Activated T-cell treated with anti-CD3 and anti-CD28 coated beads, Interleukin-2, amount 50 U/mL, for 72 hours (primary cell): ENCODE measurements around the gene BAIAP3. TPM values are rescaled to one million over a fixed set of nuclear protein-coding genes. Genes with fewer than 3 reads are reported as not detected.

ENCODE experiments used
- ATAC-seq, 2 donors: fragments of 150-1000 bp; cut with Tn5 transposase; replicated peaks in 1 of 2; 2 replicates each; pipeline ENCODE4 v1.10.0; 2021; ENCODE audit warnings: moderate library complexity in 2 of 2, mild to moderate bottlenecking in 1 of 2
- DNase-seq, 2 donors: peaks; one replicate each; pipeline ENCODE4 v3.0.0; 2021 to 2022; ENCODE audit warnings: mixed read lengths in 1 of 2
- H3K27ac Mint-ChIP-seq: one replicate; pipeline ENCODE4 v1.8.0; 2022; ENCODE audit warnings: mild to moderate bottlenecking, moderate library complexity, mixed read lengths
- H3K27me3 Mint-ChIP-seq: one replicate; pipeline ENCODE4 v1.8.0; 2022; ENCODE audit warnings: low read depth, mixed read lengths
- H3K36me3 Mint-ChIP-seq, 2 donors: one replicate each; pipeline ENCODE4 v1.8.0; 2022; ENCODE audit warnings: mixed read lengths in 2 of 2, mild to moderate bottlenecking in 1 of 2; ENCODE audit not compliant: insufficient read depth in 2 of 2
- H3K4me1 Mint-ChIP-seq: one replicate; pipeline ENCODE4 v1.8.0; 2022; ENCODE audit warnings: low read depth, mixed read lengths
- H3K4me3 Mint-ChIP-seq, 2 donors: one replicate each; pipeline ENCODE4 v1.8.0; 2022; ENCODE audit warnings: mild to moderate bottlenecking in 2 of 2, mixed read lengths in 2 of 2, moderate library complexity in 2 of 2
- H3K9me3 Mint-ChIP-seq, 2 donors: one replicate each; pipeline ENCODE4 v1.8.0; 2022; ENCODE audit warnings: mixed read lengths in 2 of 2
- total RNA-seq, 2 donors: library from RNA; stranded (reverse); gene quantifications; one replicate each; pipeline ENCODE4 v1.2.3, GENCODE V29; 2022

The BAIAP3 gene
- total RNA-seq, 2 donors from 2014 or later: 0.26 to 1.1 TPM

GRCh38 chr16:1334739-1335138 is 1.3 kb downstream of the BAIAP3 start:
- H3K27me3 Mint-ChIP-seq: peaks cover 36% of the 10 kb centered on the region
- no peak overlapping the region for H3K27ac Mint-ChIP-seq
- no peak overlapping the region for H3K4me3 Mint-ChIP-seq
- ATAC-seq: no peak
- no peaks in the 10 kb centered on the region for H3K9me3 Mint-ChIP-seq
- H3K36me3 Mint-ChIP-seq: no peaks in the 10 kb centered on the region
- no peak for DNase-seq
- H3K4me1 Mint-ChIP-seq: peaks cover 22% of the 10 kb centered on the region

DNA sequence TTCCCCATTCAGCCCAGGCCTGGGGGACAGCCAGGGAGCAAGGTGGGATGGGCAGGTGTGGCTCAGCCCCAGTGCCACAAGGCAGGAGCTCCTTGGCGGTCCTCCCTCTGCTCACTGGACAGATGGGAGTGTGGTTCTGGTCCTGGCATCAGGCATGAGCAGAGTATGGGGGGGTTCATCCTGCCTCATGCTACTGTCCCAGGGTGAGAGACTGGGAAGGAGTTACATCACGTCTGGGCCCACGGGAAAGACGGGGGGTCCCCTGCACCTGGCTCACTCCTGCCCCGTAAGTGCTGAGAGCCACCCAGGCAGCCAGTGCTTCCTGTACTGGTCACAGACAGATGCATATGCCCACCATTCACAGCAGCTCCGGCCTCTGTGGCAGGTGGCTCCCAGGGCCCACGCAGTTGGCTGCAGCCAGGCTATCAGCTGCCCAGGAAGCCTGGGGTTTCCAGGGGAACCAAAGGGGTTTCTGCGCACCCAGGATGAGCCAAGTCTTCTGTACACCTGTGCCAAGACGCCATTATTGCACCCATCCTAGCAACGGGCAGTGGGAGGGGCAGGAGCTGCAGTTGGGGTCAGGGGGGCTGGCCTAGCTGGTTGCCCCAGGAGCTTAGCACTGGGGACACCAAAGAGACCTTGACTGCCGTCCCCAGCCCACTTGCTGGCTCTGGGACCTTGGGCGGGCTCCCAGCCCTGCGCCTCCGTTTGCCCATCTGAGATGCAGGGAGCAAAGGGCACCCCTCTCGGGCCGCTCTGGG is 1.9 kb downstream of the BAIAP3 start:
- no peaks in the 10 kb centered on the region for H3K36me3 Mint-ChIP-seq
- H3K27ac Mint-ChIP-seq: no peak overlapping the region
- ATAC-seq: no peak
- peaks cover 22% of the 10 kb centered on the region for H3K4me1 Mint-ChIP-seq
- H3K27me3 Mint-ChIP-seq: peaks cover 36% of the 10 kb centered on the region
- no peak overlapping the region for H3K4me3 Mint-ChIP-seq
- no peaks in the 10 kb centered on the region for H3K9me3 Mint-ChIP-seq
- no peak for DNase-seq

DNA sequence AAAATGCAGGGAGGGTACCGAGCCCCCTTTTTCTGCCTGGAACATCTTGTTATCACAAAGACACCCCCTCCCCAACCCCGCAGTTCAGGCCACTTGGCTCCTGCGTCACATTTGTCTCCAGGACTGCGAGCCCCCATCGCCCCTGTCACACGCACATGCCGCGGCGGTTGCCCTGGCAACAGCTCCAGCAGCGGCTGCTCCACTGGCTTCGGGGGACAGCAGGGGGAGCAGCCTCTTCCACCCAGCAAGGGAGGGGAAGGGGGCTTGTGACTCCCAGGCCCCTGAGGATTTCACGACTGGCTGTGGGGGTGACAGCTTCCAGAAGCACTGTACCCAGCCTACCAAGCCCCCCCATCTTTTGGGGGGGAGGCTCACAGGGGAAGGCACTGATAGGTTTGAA is 2.6 kb downstream of the BAIAP3 start:
- Mint-ChIP-seq H3K27me3 (peaks cover 36% of the 10 kb centered on the region), H3K9me3 (no peaks in the 10 kb centered on the region), H3K36me3 (no peaks in the 10 kb centered on the region), H3K4me3 (no peak overlapping the region), H3K27ac (no peak overlapping the region), H3K4me1 (peaks cover 22% of the 10 kb centered on the region)
- no peak for ATAC-seq
- DNase-seq: no peak

DNA sequence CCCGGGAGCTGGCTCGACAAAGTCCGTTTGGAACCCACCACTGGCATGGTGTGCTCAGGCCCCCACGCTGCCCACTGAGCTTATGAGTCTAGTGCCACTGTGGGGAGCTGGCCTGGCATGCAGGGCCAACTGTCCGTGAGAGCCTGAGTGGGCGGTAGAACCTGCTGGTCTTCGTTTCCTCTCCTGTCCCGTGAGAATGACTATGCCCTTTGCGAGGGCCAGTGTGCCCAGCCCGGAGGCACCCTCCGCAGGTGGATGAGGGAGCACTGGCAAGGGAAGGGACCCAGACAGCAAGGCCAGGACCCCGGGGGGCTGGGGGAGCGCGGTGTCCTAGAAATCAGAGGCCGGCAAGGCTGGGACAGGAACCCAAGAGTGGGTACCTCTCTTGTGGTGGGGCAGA is 3.2 kb downstream of the BAIAP3 start:
- no peak overlapping the region for H3K27ac Mint-ChIP-seq
- H3K36me3 Mint-ChIP-seq: no peaks in the 10 kb centered on the region
- H3K4me1 Mint-ChIP-seq: peaks cover 16% of the 10 kb centered on the region
- no peaks in the 10 kb centered on the region for H3K9me3 Mint-ChIP-seq
- ATAC-seq: no peak
- no peak overlapping the region for H3K4me3 Mint-ChIP-seq
- no peak for DNase-seq
- H3K27me3 Mint-ChIP-seq: peaks cover 30% of the 10 kb centered on the region

DNA sequence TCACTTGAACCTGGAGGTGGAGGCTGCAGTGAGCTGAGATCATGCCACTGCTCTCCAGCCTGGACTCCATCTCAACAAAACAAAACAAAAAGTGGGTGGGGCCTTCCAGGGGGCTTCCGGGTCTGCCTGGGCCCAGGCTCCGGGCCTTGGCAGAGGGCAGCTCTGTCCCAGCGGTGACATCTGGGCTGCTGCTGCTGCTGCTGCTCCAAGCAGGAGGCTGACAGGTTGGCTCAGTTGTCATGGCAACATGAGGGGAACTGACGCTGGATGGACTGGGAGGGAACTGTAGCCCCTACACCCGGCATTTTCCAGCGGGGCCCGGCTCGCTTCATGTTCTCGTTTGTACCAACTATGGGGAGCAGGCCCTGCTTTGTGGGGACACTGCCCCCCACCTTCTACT is 4.0 kb downstream of the BAIAP3 start:
- H3K4me3 Mint-ChIP-seq: no peak overlapping the region

DNA sequence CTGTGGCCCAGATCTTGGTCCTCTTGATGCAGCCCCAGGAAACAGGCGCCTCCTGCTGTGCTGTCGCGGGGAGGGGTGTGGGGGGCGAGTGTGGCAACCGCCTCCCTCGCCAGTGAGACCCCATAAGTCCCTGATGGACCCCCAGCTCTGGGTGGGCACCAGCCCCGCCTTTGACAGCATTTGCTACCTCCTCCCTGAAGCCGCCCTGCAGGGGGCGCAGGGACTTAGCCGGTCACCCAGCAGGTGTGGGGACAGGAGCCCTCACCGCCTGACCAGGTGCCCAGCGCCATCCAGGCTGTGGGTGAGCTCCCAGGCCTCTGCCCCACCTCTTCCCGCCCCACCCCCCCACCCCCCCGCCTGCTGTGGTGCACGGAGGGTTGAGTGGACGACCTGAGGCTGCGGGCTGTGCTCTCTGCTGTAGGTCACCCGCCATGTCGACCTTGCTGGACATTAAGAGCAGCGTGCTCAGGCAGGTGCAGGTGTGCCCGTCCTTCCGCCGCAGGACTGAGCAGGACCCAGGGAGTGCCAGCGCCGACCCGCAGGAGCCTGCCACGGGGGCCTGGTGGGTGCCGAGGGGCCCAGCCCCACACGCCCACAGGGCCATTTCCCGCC is 4.8 kb downstream of the BAIAP3 start:
- Mint-ChIP-seq H3K4me3 (no peak overlapping the region), H3K36me3 (no peaks in the 10 kb centered on the region), H3K9me3 (no peaks in the 10 kb centered on the region), H3K4me1 (peaks cover 22% of the 10 kb centered on the region), H3K27me3 (peaks cover 20% of the 10 kb centered on the region), H3K27ac (no peak overlapping the region)
- no peak for ATAC-seq
- peak; percentile 35 to 51 for DNase-seq

More for the DNA sequence above, 4.0 kb downstream of the BAIAP3 start:
- Mint-ChIP-seq H3K9me3 (no peaks in the 10 kb centered on the region), H3K36me3 (no peaks in the 10 kb centered on the region), H3K4me1 (peaks cover 18% of the 10 kb centered on the region), H3K27ac (no peak overlapping the region), H3K27me3 (peaks cover 25% of the 10 kb centered on the region)
- ATAC-seq: no peak
- no peak for DNase-seq

- Mint-ChIP-seq H3K36me3 (no peaks in the 10 kb centered on the region), H3K9me3 (no peaks in the 10 kb centered on the region), H3K27ac (no peak overlapping the region), H3K4me3 (no peak overlapping the region), H3K4me1 (peaks cover 25% of the 10 kb centered on the region), H3K27me3 (peaks cover 20% of the 10 kb centered on the region)
- ATAC-seq (no peak), DNase-seq (no peak)
These were observed 5.6 kb downstream of the BAIAP3 start for GRCh38 chr16:1338855-1339675.

DNA sequence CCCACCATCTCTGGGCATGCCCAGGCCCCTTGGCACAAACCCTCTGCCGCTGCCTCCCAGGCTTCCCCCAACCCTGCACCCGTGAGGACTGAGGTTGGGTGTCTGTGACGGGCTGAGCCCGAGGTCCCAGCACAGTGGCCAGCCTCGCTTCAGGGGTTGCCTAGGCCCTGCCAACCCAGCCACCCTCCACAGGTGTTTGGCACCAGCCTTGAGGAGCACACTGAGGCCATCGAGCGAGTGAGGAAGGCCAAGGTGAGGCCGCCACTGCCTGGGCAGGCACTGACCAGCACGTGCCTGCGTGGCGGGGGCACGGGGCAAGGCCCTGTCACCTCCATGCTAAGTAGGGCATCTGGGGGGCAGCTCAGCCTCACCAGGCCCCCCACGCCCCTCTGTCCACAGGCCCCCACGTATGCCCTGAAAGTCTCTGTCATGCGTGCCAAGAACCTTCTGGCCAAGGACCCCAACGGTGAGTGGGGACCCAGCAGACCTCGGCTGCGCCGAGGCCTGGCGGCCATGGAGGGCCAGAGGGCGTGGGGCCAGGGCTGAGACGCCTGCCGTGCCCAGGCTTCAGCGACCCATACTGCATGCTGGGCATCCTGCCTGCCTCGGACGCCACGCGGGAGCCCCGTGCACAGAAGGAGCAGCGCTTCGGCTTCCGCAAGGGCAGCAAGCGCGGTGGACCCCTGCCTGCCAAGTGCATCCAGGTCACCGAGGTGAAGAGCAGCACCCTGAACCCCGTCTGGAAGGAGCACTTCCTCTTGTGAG is 7.5 kb downstream of the BAIAP3 start:
- peaks cover 20% of the 10 kb centered on the region for H3K4me1 Mint-ChIP-seq
- H3K9me3 Mint-ChIP-seq: no peaks in the 10 kb centered on the region
- H3K27ac Mint-ChIP-seq: no peak overlapping the region
- DNase-seq: no peak
- H3K27me3 Mint-ChIP-seq: peaks cover 4% of the 10 kb centered on the region
- H3K36me3 Mint-ChIP-seq: no peaks in the 10 kb centered on the region
- no peak for ATAC-seq
- no peak overlapping the region for H3K4me3 Mint-ChIP-seq

DNA sequence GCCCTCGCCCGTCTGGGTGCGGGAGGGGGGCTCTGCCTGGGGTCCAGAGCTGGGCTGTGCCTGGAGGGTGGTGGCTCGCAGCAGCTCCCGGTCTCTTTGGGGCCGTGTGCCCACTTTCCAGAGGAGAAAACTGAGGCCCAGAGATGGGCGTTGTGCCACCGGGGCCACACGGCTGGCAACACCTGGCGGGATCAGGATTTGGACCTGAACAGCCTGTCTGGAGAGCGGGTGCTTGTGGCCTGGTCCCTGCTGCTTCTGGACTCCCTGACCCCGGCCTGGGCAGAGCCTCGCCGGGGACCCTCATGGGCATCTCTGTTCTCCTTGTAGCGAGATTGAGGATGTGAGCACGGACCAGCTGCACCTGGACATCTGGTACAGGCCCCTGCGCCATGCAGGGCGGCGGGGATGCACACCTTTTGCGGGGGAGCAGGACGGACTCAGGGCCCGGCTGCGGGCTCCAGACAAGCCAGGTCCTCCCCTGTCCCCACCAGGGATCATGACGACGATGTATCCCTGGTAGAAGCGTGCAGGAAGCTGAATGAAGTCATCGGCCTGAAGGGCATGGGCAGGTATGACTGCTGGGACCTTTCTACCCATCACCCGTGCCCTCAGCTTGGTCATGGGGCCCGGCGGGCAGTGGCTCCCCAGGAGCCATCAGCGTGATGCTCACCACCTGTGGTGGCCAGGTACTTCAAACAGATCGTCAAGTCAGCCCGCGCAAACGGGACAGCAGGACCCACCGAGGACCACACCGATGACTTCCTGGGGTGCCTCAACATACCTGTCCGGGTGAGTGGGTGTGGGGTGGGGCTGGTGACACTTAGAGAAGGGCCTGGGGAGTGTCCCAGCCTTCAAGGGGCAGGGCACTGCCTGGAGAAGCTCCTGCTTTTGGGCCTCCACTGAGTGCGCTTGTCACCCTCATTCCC is 8.3 kb downstream of the BAIAP3 start:
- H3K36me3 Mint-ChIP-seq: no peaks in the 10 kb centered on the region
- no peak for DNase-seq
- no peaks in the 10 kb centered on the region for H3K27me3 Mint-ChIP-seq
- no peak overlapping the region for H3K27ac Mint-ChIP-seq
- peaks cover 17% of the 10 kb centered on the region for H3K4me1 Mint-ChIP-seq
- peak overlapping the region; percentile 65 to 79 for H3K4me3 Mint-ChIP-seq
- no peak for ATAC-seq
- H3K9me3 Mint-ChIP-seq: no peaks in the 10 kb centered on the region

GRCh38 chr16:1342526-1343427 is 9.3 kb downstream of the BAIAP3 start:
- H3K36me3 Mint-ChIP-seq: no peaks in the 10 kb centered on the region
- peaks cover 17% of the 10 kb centered on the region for H3K4me1 Mint-ChIP-seq
- peak; percentile 93 to 95 for ATAC-seq
- peak; percentile 93 to 94 for DNase-seq
- no peaks in the 10 kb centered on the region for H3K27me3 Mint-ChIP-seq
- no peaks in the 10 kb centered on the region for H3K9me3 Mint-ChIP-seq
- H3K27ac Mint-ChIP-seq: peak overlapping the region; percentile 3
- peak overlapping the region; percentile 65 to 79 for H3K4me3 Mint-ChIP-seq

- no peak for ATAC-seq
- Mint-ChIP-seq H3K9me3 (no peaks in the 10 kb centered on the region), H3K4me1 (peaks cover 17% of the 10 kb centered on the region), H3K4me3 (peak overlapping the region; percentile 65 to 79), H3K27ac (peak overlapping the region; percentile 3), H3K27me3 (no peaks in the 10 kb centered on the region), H3K36me3 (no peaks in the 10 kb centered on the region)
- DNase-seq: no peak
These were observed 10.2 kb downstream of the BAIAP3 start for GRCh38 chr16:1343428-1344242.
